AG04450 (cell line): ENCODE measurements around the gene RBM44. TPM values are rescaled to one million over a fixed set of nuclear protein-coding genes. Genes with fewer than 3 reads are reported as not detected.

ENCODE experiments used
- CTCF ChIA-PET: fragments of 300-600, 350-600 bp; formaldehyde crosslinking; extraction: SDS; loops from one replicate; lab custom pipeline; 2022; ENCODE audit warnings: antibody characterized with exemption, inconsistent platforms; lab: Charles Lee
- POLR2A ChIA-PET: fragments of 350-600 bp; formaldehyde crosslinking; extraction: SDS; loops from one replicate; lab custom pipeline; 2021; ENCODE audit warnings: antibody characterized with exemption, inconsistent platforms; lab: Yijun Ruan, JAX
- DNase-seq: peaks from one replicate; pipeline ENCODE4 v3.0.0-alpha.2; 2011; ENCODE audit warnings: low read depth, low spot score
- H3K27ac ChIP-seq: one replicate; pipeline ENCODE4 v1.5.1; 2012; ENCODE audit warnings: low read depth, low read length, control low read depth
- H3K27me3 ChIP-seq: one replicate; pipeline ENCODE4 v1.6.0; 2012; ENCODE audit warnings: low read length; ENCODE audit not compliant: control insufficient read depth, insufficient read depth
- H3K4me3 ChIP-seq: 2 replicates; pipeline ENCODE4 v1.5.1; 2011; ENCODE audit warnings: mild to moderate bottlenecking, low read depth, low read length, control low read depth
- H3K9me3 ChIP-seq: 2 replicates; pipeline ENCODE4 v1.5.1; 2012; ENCODE audit warnings: low read length; ENCODE audit not compliant: control insufficient read depth, insufficient read depth
- polyA plus RNA-seq: library from polyadenylated mRNA; depleted of rRNA; stranded (reverse); fragments of >200 nt; gene quantifications from 2 replicates; pipeline ENCODE4 v1.2.3, GENCODE V29; 2011
- TF ChIP-seq, protein P1 (sequence below): IDR thresholded peaks from 2 replicates; pipeline ENCODE4 v1.5.1; 2011; ENCODE audit warnings: low read depth, low read length, control low read depth, inconsistent platforms

Gene RBM44
- polyA plus RNA-seq, 1 experiment = 0.16 TPM

- H3K9me3 ChIP-seq = no peaks in the 10 kb centered on the region
- H3K27ac ChIP-seq = no peak overlapping the region
- ChIA-PET POLR2A (no interaction called here), CTCF (interaction anchor here (1.1 kb wide), 1 partner anchor 70 kb away, joined by 3 read pairs; no protein-coding TSS in a partner anchor)
- H3K27me3 ChIP-seq = peaks cover 8% of the 10 kb centered on the region
- TF ChIP-seq, protein P1, sequence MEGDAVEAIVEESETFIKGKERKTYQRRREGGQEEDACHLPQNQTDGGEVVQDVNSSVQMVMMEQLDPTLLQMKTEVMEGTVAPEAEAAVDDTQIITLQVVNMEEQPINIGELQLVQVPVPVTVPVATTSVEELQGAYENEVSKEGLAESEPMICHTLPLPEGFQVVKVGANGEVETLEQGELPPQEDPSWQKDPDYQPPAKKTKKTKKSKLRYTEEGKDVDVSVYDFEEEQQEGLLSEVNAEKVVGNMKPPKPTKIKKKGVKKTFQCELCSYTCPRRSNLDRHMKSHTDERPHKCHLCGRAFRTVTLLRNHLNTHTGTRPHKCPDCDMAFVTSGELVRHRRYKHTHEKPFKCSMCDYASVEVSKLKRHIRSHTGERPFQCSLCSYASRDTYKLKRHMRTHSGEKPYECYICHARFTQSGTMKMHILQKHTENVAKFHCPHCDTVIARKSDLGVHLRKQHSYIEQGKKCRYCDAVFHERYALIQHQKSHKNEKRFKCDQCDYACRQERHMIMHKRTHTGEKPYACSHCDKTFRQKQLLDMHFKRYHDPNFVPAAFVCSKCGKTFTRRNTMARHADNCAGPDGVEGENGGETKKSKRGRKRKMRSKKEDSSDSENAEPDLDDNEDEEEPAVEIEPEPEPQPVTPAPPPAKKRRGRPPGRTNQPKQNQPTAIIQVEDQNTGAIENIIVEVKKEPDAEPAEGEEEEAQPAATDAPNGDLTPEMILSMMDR = no peak
- H3K4me3 ChIP-seq = no peak overlapping the region
- DNase-seq = no peak
These were observed 17.1 kb downstream of the RBM44 start for GRCh38 chr2:237815637-237816036.

DNA sequence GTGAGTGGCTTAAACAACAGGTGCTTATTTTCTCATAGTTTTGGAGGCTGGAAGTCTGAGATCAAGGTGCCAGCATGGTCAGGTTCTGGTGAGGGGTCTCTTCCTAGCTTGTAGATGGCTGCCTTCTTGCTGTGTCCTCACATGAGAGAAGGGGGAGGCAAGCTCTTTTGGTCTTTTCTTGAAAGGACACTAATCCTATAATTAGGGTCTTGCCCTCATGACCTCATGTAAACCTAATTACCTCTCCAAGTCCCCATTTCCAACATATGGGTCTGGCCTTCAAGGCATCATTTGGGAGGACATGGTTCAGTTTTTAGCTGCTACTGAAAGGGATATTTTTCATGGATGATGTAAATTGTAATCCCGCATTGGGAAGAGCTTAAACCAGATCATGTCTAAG, 18.0 kb downstream of the RBM44 start:
- TF ChIP-seq, protein P1 = no peak
- Histone ChIP-seq H3K4me3 (no peak overlapping the region), H3K9me3 (no peaks in the 10 kb centered on the region), H3K27me3 (peaks cover 5% of the 10 kb centered on the region), H3K27ac (no peak overlapping the region)
- ChIA-PET CTCF (interaction anchor here (1.1 kb wide), 1 partner anchor 71 kb away, joined by 3 read pairs; no protein-coding TSS in a partner anchor), POLR2A (no interaction called here)
- DNase-seq = no peak

- TF ChIP-seq, protein P1 = no peak
- H3K9me3 ChIP-seq = no peaks in the 10 kb centered on the region
- no peak overlapping the region for H3K4me3 ChIP-seq
- H3K27me3 ChIP-seq = peaks cover 3% of the 10 kb centered on the region
- H3K27ac ChIP-seq = no peak overlapping the region
- POLR2A ChIA-PET = no interaction called here
- no peak for DNase-seq
- CTCF ChIA-PET = no interaction called here
These were observed 19.5 kb downstream of the RBM44 start for GRCh38 chr2:237818066-237818473.

- CTCF ChIA-PET = no interaction called here
- POLR2A ChIA-PET = no interaction called here
- TF ChIP-seq, protein P1 = no peak
These were observed 20.7 kb downstream of the RBM44 start for GRCh38 chr2:237819231-237819630.

DNA sequence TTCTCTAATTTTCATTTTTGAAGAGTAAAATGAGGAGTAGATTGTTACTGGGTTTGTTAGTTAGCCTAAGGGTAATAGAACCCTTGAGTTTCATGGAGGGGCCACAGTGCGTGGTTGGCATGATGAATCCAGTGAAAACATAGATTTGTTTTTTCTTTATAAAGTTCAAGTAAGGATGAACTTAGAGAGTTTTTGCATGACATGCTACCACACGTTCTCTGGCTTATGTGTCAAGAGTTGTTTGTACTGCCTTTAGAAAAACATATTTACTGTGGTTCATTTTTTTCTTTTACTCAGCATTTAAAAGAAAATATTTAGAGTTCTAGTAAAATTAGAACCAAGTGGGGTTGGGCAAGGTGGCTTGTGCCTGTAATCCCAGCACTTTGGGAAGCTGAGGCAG, 21.8 kb downstream of the RBM44 start:
- no peaks in the 10 kb centered on the region for H3K27me3 ChIP-seq
- TF ChIP-seq, protein P1 = no peak
- no peak overlapping the region for H3K27ac ChIP-seq
- no peaks in the 10 kb centered on the region for H3K9me3 ChIP-seq
- no peak overlapping the region for H3K4me3 ChIP-seq
- POLR2A ChIA-PET = no interaction called here
- DNase-seq = no peak
- CTCF ChIA-PET = no interaction called here

More at GRCh38 chr2:237819231-237819630, 20.7 kb downstream of the RBM44 start:
- no peaks in the 10 kb centered on the region for H3K9me3 ChIP-seq
- no peaks in the 10 kb centered on the region for H3K27me3 ChIP-seq
- no peak for DNase-seq
- H3K4me3 ChIP-seq = no peak overlapping the region
- no peak overlapping the region for H3K27ac ChIP-seq
